ENCODE measurements around the gene TEX47.

Gene TEX47

GRCh38 chr7:88746126-88746525, 49.4 kb downstream of the TEX47 start:
- no peak for DNase-seq (ENCODE audit: low read depth in 2 of 2)
